Panc1 (cell line): ENCODE results near the gene RIPK1. TPM values are rescaled to one million over a fixed set of nuclear protein-coding genes. Genes with fewer than 3 reads are reported as not detected.

Experiments used
- ATAC-seq: fragments of 200-7000 bp; cut with Tn5 transposase; 2 replicates; pipeline ENCODE4 v1.9.1; 2020; ENCODE audit warnings: mild to moderate bottlenecking, moderate library complexity
- BruUV-seq: library from RNA; stranded (reverse); fragments of 400-500 nt; replicated peaks from 2 replicates; lab custom pipeline; 2021; lab: Mats Ljungman, UMichigan
- CTCF ChIA-PET: fragments of 300-600 bp; sonication (Branson Sonifier 250); formaldehyde crosslinking; loops from one replicate; lab custom pipeline; 2022; ENCODE audit warnings: antibody characterized with exemption; lab: Charles Lee
- POLR2A ChIA-PET: fragments of 300-600 bp; sonication (Branson Sonifier 250); formaldehyde crosslinking; loops from one replicate; lab custom pipeline; 2022; ENCODE audit warnings: antibody characterized with exemption; lab: Charles Lee
- DNase-seq: peaks from one replicate; pipeline ENCODE4 v3.0.0-alpha.2; 2010; ENCODE audit warnings: low read depth, low spot score
- H3K27ac ChIP-seq: 2 replicates; pipeline ENCODE4 v1.5.1; 2011; ENCODE audit warnings: mild to moderate bottlenecking, low read length, inconsistent platforms
- H3K27me3 ChIP-seq: fragments of 200-500 bp; sonication (Bioruptor generic); 2 replicates; pipeline ENCODE4 v1.6.0; 2014; ENCODE audit warnings: low read length, inconsistent platforms; ENCODE audit not compliant: control insufficient read depth, insufficient read depth
- H3K36me3 ChIP-seq: fragments of 200-500 bp; sonication (Bioruptor generic); 2 replicates; pipeline ENCODE4 v1.5.1; 2014; ENCODE audit warnings: inconsistent platforms, mild to moderate bottlenecking, low read length, moderate library complexity; ENCODE audit not compliant: control insufficient read depth, insufficient read depth
- H3K4me1 ChIP-seq: 2 replicates; pipeline ENCODE4 v1.5.1; 2011; ENCODE audit warnings: inconsistent platforms, mild to moderate bottlenecking, low read length, moderate library complexity; ENCODE audit not compliant: control insufficient read depth, insufficient read depth
- H3K4me3 ChIP-seq, 2 experiments: 2 replicates each; pipeline ENCODE4 v1.5.1; 2011 to 2012; ENCODE audit warnings: low read depth in 2 of 2, low read length in 2 of 2, mild to moderate bottlenecking in 2 of 2, inconsistent platforms in 1 of 2, moderate library complexity in 1 of 2
- H3K9me3 ChIP-seq: fragments of 200-500 bp; sonication (Bioruptor generic); 2 replicates; pipeline ENCODE4 v1.5.1; 2014; ENCODE audit warnings: low read depth, mild to moderate bottlenecking, inconsistent platforms, low read length, moderate library complexity; ENCODE audit not compliant: control insufficient read depth, insufficient read depth
- CTCF ChIP-seq: fragments of 450-650 bp; IDR thresholded peaks from 2 replicates; pipeline ENCODE4 v1.5.1; 2017; ENCODE audit warnings: mild to moderate bottlenecking
- POLR2AphosphoS5 ChIP-seq: IDR thresholded peaks from 2 replicates; pipeline ENCODE4 v1.6.1; 2012; ENCODE audit warnings: mild to moderate bottlenecking, low read depth, low read length, moderate library complexity
- REST ChIP-seq, 2 experiments: IDR thresholded peaks; 2 replicates each; pipeline ENCODE4 v1.6.1; 2011 to 2012; ENCODE audit warnings: low read depth in 2 of 2, control low read depth in 1 of 2, low read length in 1 of 2, mild to moderate bottlenecking in 1 of 2, moderate library complexity in 1 of 2; ENCODE audit not compliant: insufficient read depth in 1 of 2
- SIN3A ChIP-seq: IDR thresholded peaks from 2 replicates; pipeline ENCODE4 v1.6.1; 2012; ENCODE audit warnings: low read depth, mild to moderate bottlenecking, low read length, moderate library complexity, borderline replicate concordance; ENCODE audit not compliant: insufficient read depth
- TCF7L2 ChIP-seq: IDR thresholded peaks from 2 replicates; pipeline ENCODE4 v1.6.1; 2011; ENCODE audit warnings: mild to moderate bottlenecking, low read depth, low read length, inconsistent platforms
- in situ Hi-C: cut with HindIII; loops from 2 replicates; pipeline ENCODE4 v1.10.0; 2016; ENCODE audit warnings: low sequenced_read_pairs, low pct_unique_long_range_greater_than_20kb
- intact Hi-C: fragments of 100-400 bp; cut with micrococcal nuclease; formaldehyde crosslinking; loops from one replicate; pipeline ENCODE4 v1.10.0; 2022; ENCODE audit not compliant: unreplicated experiment
- total RNA-seq: library from RNA; stranded (reverse); gene quantifications from one replicate; pipeline ENCODE4 v1.2.1, GENCODE V29; 2021; ENCODE audit not compliant: unreplicated experiment

RIPK1 gene
- total RNA-seq, 1 experiment from 2014 or later: 31.6 TPM

- no peak for ATAC-seq
- DNase-seq: no peak
- POLR2A ChIA-PET: no interaction called here
- no peaks in the 10 kb centered on the region for H3K27me3 ChIP-seq
- CTCF ChIA-PET: no interaction called here
- H3K36me3 ChIP-seq: peaks cover 8% of the 10 kb centered on the region; the same call in 1 of the 2 replicates
- H3K4me1 ChIP-seq: no peaks in the 10 kb centered on the region
- TF ChIP-seq REST (IDR thresholded peaks at IDR 0.05; ENCODE audit: insufficient read depth in 1 of 2, low read depth in 2 of 2, low read length in 1 of 2): no peak
- no peak for TF ChIP-seq TCF7L2
- H3K9me3 ChIP-seq: peaks cover 12% of the 10 kb centered on the region
- no peak overlapping the region for H3K27ac ChIP-seq
- no TSS peak for BruUV-seq
- intact Hi-C loops (no loop called here), in situ Hi-C loops (no loop called here)
- no peak overlapping the region for H3K4me3 ChIP-seq
Measured at GRCh38 chr6:3094815-3095214, 26.5 kb downstream of the RIPK1 start.

- ATAC-seq (no peak), DNase-seq (no peak)
- H3K36me3 ChIP-seq: peaks cover 19% of the 10 kb centered on the region
- no peak overlapping the region for H3K27ac ChIP-seq
- no peaks in the 10 kb centered on the region for H3K9me3 ChIP-seq
- intact Hi-C loops: no loop called here
- H3K4me1 ChIP-seq: no peaks in the 10 kb centered on the region
- in situ Hi-C loops: no loop called here
- ChIA-PET CTCF (no interaction called here), POLR2A (no interaction called here)
- TF ChIP-seq REST (IDR thresholded peaks at IDR 0.05; ENCODE audit: insufficient read depth in 1 of 2, low read depth in 2 of 2, low read length in 1 of 2): no peak
- no peak for TF ChIP-seq POLR2AphosphoS5
- TF ChIP-seq TCF7L2: no peak
- TF ChIP-seq SIN3A: no peak
- TF ChIP-seq CTCF: no peak
- no peak overlapping the region for H3K4me3 ChIP-seq
- no TSS peak for BruUV-seq
- no peaks in the 10 kb centered on the region for H3K27me3 ChIP-seq
Measured at GRCh38 chr6:3102875-3103274, 34.6 kb downstream of the RIPK1 start.
